Pancreas (tissue), 10 donors: ENCODE results near the gene WIPF3. TPM values are rescaled to one million over a fixed set of nuclear protein-coding genes. Genes with fewer than 3 reads are reported as not detected.

Source experiments
- ATAC-seq, 4 donors: fragments of 200-7000 bp; cut with Tn5 transposase; one replicate each; pipeline versions ENCODE4 v1.8.0 to v1.9.1; 2020; ENCODE audit warnings: mild to moderate bottlenecking in 4 of 4, moderate library complexity in 4 of 4
- DNase-seq, 6 donors: peaks; one replicate each; pipeline ENCODE4 v3.0.0-alpha.2; 2020
- FAIRE-seq: peaks from 2 replicates; lab custom pipeline; 2012; peaks lifted over from hg19 to GRCh38; lab: Jason Lieb, UNC
- H3K27ac ChIP-seq, 4 donors: fragments of 200-600 bp; sonication (generic); 1 replicate in 3 of 4; 2 replicates in 1 of 4; pipeline versions ENCODE4 v1.5.0 to v1.8.0; 2020
- H3K27me3 ChIP-seq, 4 donors: fragments of 200-600 bp; one replicate each; pipeline ENCODE4 v1.8.0; 2021
- H3K36me3 ChIP-seq, 3 donors: fragments of 200-600 bp; sonication (generic) in 1 of 3; one replicate each; pipeline versions ENCODE4 v1.5.0 to v1.8.0; 2020 to 2021
- H3K4me1 ChIP-seq, 3 donors: fragments of 200-600 bp; one replicate each; pipeline ENCODE4 v1.8.0; 2021
- H3K4me3 ChIP-seq, 4 donors: fragments of 200-600 bp; sonication (generic) in 2 of 4; one replicate each; pipeline versions ENCODE4 v1.5.0 to v1.8.0; 2020 to 2021
- H3K9me3 ChIP-seq, 4 donors: fragments of 200-600 bp; one replicate each; pipeline ENCODE4 v1.8.0; 2021
- CTCF ChIP-seq, 4 donors: fragments of 200-600 bp; sonication (generic) in 3 of 4; IDR thresholded peaks; one replicate each; pipeline versions ENCODE4 v1.5.0 to v1.8.0; 2021; ENCODE audit warnings: antibody characterized with exemption in 4 of 4
- WGBS, 2 donors: extraction: QIAGEN DNeasy Blood & Tissue Kit; methylation state at CpG; one replicate each; pipeline ENCODE4 v1.1.7; 2013; 5-methylcytosine and 5-hydroxymethylcytosine counted together
- intact Hi-C, 3 donors: fragments of 100-400 bp; cut with DNase I; formaldehyde crosslinking; loops; one replicate each; pipeline versions ENCODE4 v1.11.1 to v1.14.2; 2022
- polyA plus RNA-seq, 2 donors: library from polyadenylated mRNA; stranded (reverse); fragments of 200-250 nt; gene quantifications; one replicate each; pipeline ENCODE4 v1.2.3, GENCODE V29; 2013
- total RNA-seq, 6 donors: library from RNA; stranded (reverse); fragmentation: NEBNext Ultra II Directional in 4 of 6; extraction: Animal tissue kit (Norgen Biotek cat#: 25700) in 4 of 6; gene quantifications; one replicate each; pipeline versions ENCODE4 v1.2.1 to v1.2.4, GENCODE V29; 2021 to 2023
- donor health status: healthy with polysubstance abuse.
- donor health status: DM: no; HTN: no; CAD: no; lungs with moderate emphysema.
- donor health status: DM: no; HTN: no; CAD: no.
- donor health status: control.
- donor health status: control.
- donor health status: Bipolar disorder and iron deficiency.
- donor health status: DM: yes; HTN: yes; CAD: no.
- donor health status: DM: no; HTN: no; CAD: no.
- donor health status: DM: no; HTN: no; CAD: no.
- donor health status: DM: yes; HTN: yes; CAD: no.

Gene WIPF3
- total and polyA plus RNA-seq, 8 donors, result 0.98 to 4.6 (median 1.6) TPM

- intact Hi-C loops, result loop anchor here in 2 of 3 donors (10.0 kb wide), 1 partner anchor 167 kb away; no protein-coding TSS in a partner anchor
Measured at GRCh38 chr7:29921404-29922010, 115.2 kb downstream of the WIPF3 start.

DNA sequence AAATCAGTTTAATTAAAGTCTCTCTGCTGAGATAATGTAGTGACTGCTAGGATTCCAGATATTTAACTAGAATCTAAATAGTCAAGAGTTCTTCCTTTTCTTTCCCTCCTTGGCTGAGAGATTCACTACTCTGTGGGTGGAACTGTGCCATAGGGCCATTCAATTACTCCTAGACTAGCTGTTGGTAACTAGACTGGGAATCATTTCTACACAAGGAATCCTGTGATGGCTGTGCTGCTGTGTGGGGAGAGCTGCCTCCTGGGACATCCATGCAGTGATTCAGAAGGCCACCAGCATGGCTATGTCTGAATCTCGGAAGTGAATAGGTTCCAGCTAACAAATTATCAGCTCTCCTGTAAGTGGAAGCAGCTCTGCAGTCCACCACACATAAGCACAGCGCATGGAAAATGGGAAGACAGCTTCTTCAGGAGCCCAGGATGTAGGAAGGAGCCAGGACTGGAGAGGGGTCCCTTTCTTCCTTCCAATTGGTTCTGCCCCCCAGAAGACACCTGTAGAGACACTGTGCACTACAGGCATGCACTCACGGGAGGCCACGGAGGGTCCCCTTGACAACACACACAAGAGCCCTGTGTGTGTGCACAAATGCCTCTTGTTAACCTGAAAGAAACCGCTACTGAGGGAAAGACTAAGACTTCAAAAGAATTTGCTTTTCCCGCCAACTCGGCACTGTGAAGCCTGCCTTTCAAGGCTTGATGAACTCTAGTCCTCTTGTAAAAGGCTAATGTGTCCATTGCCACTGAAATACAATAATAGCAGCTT lies 116.8 kb downstream of the WIPF3 start:
- intact Hi-C loops, result loop anchor here in 2 of 3 donors (10.0 kb wide), 1 partner anchor 168 kb away; no protein-coding TSS in a partner anchor
- peaks cover 0 to 3% (median 0%) of the 10 kb centered on the region in 3 donors for H3K4me1 ChIP-seq
- WGBS, 2 donors, result 61 to 88% methylated on average over 7 of the region's 7 CpGs
- H3K27ac ChIP-seq, result no peak overlapping the region
- TF ChIP-seq CTCF (IDR thresholded peaks at IDR 0.05), result no peak
- H3K36me3 ChIP-seq, result peaks cover 0 to 15% (median 0%) of the 10 kb centered on the region in 3 donors
- ATAC-seq (no peak), FAIRE-seq (no peak), DNase-seq (no peak)
- no peaks in the 10 kb centered on the region for H3K27me3 ChIP-seq
- H3K9me3 ChIP-seq, result no peaks in the 10 kb centered on the region
- H3K4me3 ChIP-seq, result no peak overlapping the region

More at GRCh38 chr7:29921404-29922010, 115.2 kb downstream of the WIPF3 start:
- Histone ChIP-seq H3K9me3 (no peaks in the 10 kb centered on the region), H3K27ac (no peak overlapping the region), H3K4me3 (no peak overlapping the region), H3K4me1 (peaks cover 0 to 3% (median 0%) of the 10 kb centered on the region in 3 donors), H3K27me3 (no peaks in the 10 kb centered on the region), H3K36me3 (peaks cover 0 to 15% (median 0%) of the 10 kb centered on the region in 3 donors)
- 43 to 51% methylated on average over 4 of the region's 4 CpGs for WGBS, 2 donors
- DNase-seq (peak in 1 of 6 donors; percentile 58), ATAC-seq (peak; percentile 76 to 95 (median 90)), FAIRE-seq (no peak)
- peak; percentile 55 to 85 (median 77) for TF ChIP-seq CTCF (IDR thresholded peaks at IDR 0.05)

GRCh38 chr7:29924006-29924405 lies 117.7 kb downstream of the WIPF3 start:
- no peak for FAIRE-seq
- WGBS, 2 donors, result 81 to 82% methylated on average over 9 of the region's 9 CpGs
- intact Hi-C loops, result loop anchor here in 2 of 3 donors (10.0 kb wide), 1 partner anchor 169 kb away; no protein-coding TSS in a partner anchor

GRCh38 chr7:29924684-29925083 lies 118.4 kb downstream of the WIPF3 start:
- peaks cover 0 to 3% (median 0%) of the 10 kb centered on the region in 3 donors for H3K4me1 ChIP-seq
- ATAC-seq, result no peak
- intact Hi-C loops, result loop anchor here in 2 of 3 donors (10.0 kb wide), 1 partner anchor 170 kb away; no protein-coding TSS in a partner anchor

More at GRCh38 chr7:29924006-29924405, 117.7 kb downstream of the WIPF3 start:
- Histone ChIP-seq H3K4me1 (peaks cover 0 to 3% (median 0%) of the 10 kb centered on the region in 3 donors), H3K4me3 (no peak overlapping the region), H3K27me3 (no peaks in the 10 kb centered on the region), H3K36me3 (peaks cover 0 to 15% (median 0%) of the 10 kb centered on the region in 3 donors), H3K9me3 (no peaks in the 10 kb centered on the region), H3K27ac (no peak overlapping the region)
- DNase-seq, result no peak
- TF ChIP-seq CTCF (IDR thresholded peaks at IDR 0.05), result no peak
- no peak for ATAC-seq

More at GRCh38 chr7:29924684-29925083, 118.4 kb downstream of the WIPF3 start:
- H3K36me3 ChIP-seq, result peaks cover 0 to 15% (median 0%) of the 10 kb centered on the region in 3 donors
- WGBS, 2 donors, result 91 to 94% methylated on average over 2 of the region's 2 CpGs
- DNase-seq, result no peak
- no peak overlapping the region for H3K4me3 ChIP-seq
- FAIRE-seq, result no peak
- TF ChIP-seq CTCF (IDR thresholded peaks at IDR 0.05), result no peak
- no peak overlapping the region for H3K27ac ChIP-seq
- H3K9me3 ChIP-seq, result no peaks in the 10 kb centered on the region
- H3K27me3 ChIP-seq, result no peaks in the 10 kb centered on the region
